Epithelial cell of esophagus (primary cell): ENCODE measurements around the gene ERH.
"Not testable (repeated sequence)": the region's sequence is repeated elsewhere in the genome, so short reads cannot be mapped to it uniquely, and the experiment has no call there.

Source experiments
- DNase-seq: peaks from one replicate; pipeline ENCODE4 v3.0.0; 2010; ENCODE audit warnings: low read depth
- H3K4me3 ChIP-seq: 2 replicates; pipeline ENCODE4 v1.5.1; 2011; ENCODE audit warnings: mild to moderate bottlenecking, low read length, control low read depth
- TF ChIP-seq, protein P1 (sequence below): IDR thresholded peaks from 2 replicates; pipeline ENCODE4 v1.5.1; 2011; ENCODE audit warnings: low read depth, mild to moderate bottlenecking, low read length, control low read depth, inconsistent platforms; ENCODE audit not compliant: insufficient read depth; ENCODE audit errors: missing control alignments

Gene ERH

GRCh38 chr14:69398818-69399210 lies 715 bp upstream of the ERH start:
- TF ChIP-seq, protein P1, sequence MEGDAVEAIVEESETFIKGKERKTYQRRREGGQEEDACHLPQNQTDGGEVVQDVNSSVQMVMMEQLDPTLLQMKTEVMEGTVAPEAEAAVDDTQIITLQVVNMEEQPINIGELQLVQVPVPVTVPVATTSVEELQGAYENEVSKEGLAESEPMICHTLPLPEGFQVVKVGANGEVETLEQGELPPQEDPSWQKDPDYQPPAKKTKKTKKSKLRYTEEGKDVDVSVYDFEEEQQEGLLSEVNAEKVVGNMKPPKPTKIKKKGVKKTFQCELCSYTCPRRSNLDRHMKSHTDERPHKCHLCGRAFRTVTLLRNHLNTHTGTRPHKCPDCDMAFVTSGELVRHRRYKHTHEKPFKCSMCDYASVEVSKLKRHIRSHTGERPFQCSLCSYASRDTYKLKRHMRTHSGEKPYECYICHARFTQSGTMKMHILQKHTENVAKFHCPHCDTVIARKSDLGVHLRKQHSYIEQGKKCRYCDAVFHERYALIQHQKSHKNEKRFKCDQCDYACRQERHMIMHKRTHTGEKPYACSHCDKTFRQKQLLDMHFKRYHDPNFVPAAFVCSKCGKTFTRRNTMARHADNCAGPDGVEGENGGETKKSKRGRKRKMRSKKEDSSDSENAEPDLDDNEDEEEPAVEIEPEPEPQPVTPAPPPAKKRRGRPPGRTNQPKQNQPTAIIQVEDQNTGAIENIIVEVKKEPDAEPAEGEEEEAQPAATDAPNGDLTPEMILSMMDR = no peak
- DNase-seq = no peak
- peak overlapping the region; percentile 98 for H3K4me3 ChIP-seq

DNA sequence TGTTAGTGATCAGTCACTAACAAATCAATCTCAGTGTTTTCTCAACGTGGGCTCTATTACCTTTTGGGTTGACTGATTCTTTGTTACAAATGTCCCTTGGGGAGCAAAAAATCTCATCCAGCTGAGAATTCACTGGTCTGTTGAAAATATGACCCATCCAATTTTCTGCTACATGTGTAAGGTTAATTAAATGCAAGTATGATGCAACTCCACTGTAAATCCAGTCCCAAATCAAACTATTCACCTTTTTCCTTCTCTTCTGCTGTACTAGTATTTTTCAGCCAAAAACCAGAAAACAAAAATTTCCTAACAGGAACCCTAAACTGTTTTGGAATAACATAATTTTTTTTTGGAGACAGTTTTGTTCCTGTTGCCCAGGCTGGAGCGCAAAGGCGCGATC lies 2.2 kb downstream of the ERH start:
- TF ChIP-seq, protein P1 = no peak
- H3K4me3 ChIP-seq = no peak overlapping the region
- no peak for DNase-seq

DNA sequence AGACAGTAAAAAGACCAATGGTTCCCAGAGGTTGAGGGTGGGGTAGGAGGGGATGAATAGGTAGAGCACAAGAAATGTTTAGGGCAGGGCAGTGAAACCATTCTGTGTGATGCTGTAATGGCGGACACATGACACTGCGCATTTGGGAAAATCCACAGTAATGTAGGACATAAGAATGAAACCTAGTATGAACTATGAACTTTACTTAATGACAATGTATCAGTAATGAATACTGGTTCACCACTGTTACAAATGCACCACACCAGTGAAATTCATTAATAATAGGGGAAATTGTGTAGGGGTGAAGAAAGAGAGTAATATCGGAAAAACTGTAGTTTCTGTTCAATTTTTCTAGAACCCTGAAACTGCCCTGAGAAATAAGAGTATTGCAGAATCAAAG lies 5.6 kb downstream of the ERH start:
- no peak overlapping the region for H3K4me3 ChIP-seq
- TF ChIP-seq, protein P1 = no peak
- DNase-seq = no peak

GRCh38 chr14:69391400-69391799 lies 6.7 kb downstream of the ERH start:
- peak; percentile 11 for DNase-seq
- H3K4me3 ChIP-seq = not testable (repeated sequence)

DNA sequence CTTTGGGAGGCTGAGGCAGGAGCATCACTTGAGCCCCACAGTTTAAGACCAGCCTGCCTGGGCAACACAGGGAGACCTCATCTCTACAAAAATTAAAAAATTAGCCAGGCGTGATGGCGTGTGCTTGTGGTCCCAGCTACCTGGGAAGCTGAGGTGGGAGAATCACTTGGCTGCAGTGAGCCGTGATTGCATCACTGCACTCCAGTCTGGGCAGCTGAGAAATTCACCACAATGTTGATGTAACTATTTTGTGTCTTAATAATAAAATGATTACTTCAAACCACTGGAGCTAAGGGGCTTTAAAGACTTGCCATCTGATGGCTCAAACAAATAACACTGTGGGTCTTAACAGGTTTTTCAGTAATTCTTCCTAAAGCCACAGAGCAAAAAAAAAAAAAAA lies 10.8 kb downstream of the ERH start:
- no peak overlapping the region for H3K4me3 ChIP-seq
- DNase-seq = peak; percentile 33
- TF ChIP-seq, protein P1 = no peak

DNA sequence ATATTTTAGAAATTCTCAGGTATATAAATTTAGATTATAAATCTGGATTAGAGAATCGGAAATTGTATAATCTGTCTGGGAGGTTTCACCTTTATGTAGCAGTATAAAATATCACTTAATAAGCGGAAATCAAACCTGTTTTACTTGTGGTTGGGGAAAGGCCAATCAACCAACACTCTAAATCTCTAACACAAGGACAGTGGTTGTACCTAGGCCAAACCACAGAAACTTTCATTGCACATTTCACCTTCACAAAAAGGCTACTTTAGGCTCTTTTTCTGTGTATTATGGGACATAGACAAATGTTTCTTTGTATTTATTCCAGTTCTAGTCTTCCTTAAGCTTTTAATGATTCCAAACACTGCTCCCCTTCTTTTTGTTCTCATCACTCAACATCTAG lies 19.8 kb downstream of the ERH start:
- H3K4me3 ChIP-seq = no peak overlapping the region
- TF ChIP-seq, protein P1 = no peak
- peak; percentile 34 for DNase-seq

DNA sequence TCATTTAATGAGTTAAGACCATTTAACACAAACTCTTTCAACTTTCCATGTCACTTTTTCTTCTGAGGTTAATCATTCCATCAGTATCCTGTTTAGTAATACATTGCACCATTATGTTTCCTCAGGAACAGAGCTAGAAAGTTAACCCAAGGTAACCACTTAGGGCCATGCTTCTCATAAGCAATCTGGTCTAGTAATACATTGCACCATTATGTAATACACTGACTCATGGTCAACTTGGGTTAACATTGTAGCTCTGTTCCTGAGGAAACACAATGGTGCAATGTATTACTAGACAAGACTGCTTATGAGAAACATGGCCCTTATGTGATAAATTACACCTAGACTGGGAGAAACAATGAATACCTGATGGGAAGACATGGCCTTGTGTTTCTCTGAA lies 21.7 kb downstream of the ERH start:
- TF ChIP-seq, protein P1 = no peak
- no peak overlapping the region for H3K4me3 ChIP-seq
- peak; percentile 94 for DNase-seq

DNA sequence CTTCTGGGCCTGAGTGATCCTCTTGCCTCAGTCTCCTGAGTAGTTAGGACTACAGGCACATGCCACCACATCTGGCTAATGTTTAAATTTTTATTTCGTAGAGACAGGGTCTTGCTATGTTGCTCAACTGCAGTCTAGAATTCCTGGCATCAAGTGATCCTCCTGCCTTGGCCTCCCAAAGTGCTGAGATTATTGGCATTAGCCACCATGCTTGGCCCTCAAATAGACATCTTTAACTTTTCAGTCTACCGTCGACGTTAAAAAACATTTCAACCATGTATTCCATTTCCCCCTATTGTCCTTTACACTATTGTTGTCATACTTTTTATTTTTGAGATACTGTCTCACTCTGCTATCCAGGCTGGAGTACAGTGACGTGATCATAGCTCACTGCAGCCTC lies 22.4 kb downstream of the ERH start:
- TF ChIP-seq, protein P1 = no peak
- DNase-seq = no peak
- H3K4me3 ChIP-seq = no peak overlapping the region
